ENCODE results near the gene CEP20.

DNA sequence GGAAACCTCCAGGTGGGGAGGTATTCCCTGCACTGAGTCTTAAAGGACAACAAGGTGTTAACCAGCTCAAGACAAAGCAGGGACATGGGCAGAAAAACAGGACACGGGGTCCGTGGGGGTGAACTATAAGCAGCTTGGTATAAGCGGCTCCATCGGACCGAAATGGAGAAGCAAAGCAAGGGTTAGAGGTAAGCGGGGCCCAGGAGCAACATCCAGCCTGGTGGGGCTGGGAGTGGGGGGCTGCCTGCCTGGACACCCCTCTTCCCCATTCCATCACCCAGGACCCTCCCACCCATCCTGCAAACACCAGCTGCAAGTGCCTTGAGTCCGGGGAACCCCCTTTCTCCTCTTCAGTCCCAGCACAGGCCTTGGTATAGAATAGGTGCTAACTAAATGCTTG, 61.1 kb downstream of the CEP20 start:
- TF ChIP-seq GATA2 (IDR thresholded peaks at IDR 0.05; ENCODE audit: low read depth, low read length), result no peak
- no peak for TF ChIP-seq GATA3 (IDR thresholded peaks at IDR 0.05; ENCODE audit: low read depth, low read length)

Measured in SH-SY5Y (cell line).